HepG2 (cell line): Measurements from ENCODE around the gene ARAP3. TPM values are rescaled to one million over a fixed set of nuclear protein-coding genes. Genes with fewer than 3 reads are reported as not detected.

Experiments
- ATAD3A ChIP-seq: sonication (generic); formaldehyde crosslinking; IDR thresholded peaks from 2 replicates; pipeline ENCODE4 v1.4.0; 2020; ENCODE audit warnings: missing genetic modification reagents
- CC2D1A ChIP-seq: sonication (generic); formaldehyde crosslinking; IDR thresholded peaks from 2 replicates; pipeline ENCODE4 v1.8.1; 2023; ENCODE audit warnings: mild to moderate bottlenecking, missing genetic modification reagents
- HMGA1 ChIP-seq: sonication (generic); formaldehyde crosslinking; conservative IDR thresholded peaks from 2 replicates; pipeline ENCODE4 v1.4.0; 2020; ENCODE audit warnings: missing genetic modification reagents
- HNRNPLL ChIP-seq: fragments of 200-400 bp; formaldehyde crosslinking; IDR thresholded peaks from 2 replicates; pipeline ENCODE4 v1.6.1; 2017; ENCODE audit warnings: mild to moderate bottlenecking, low read depth, low read length; ENCODE audit not compliant: poor library complexity, severe bottlenecking
- MBNL3 ChIP-seq: fragments of 250-450 bp; sonication (Bioruptor Pico); conservative IDR thresholded peaks from 2 replicates; pipeline ENCODE4 v1.8.0; 2022; ENCODE audit warnings: mild to moderate bottlenecking, inconsistent platforms
- MXD1 ChIP-seq: sonication (generic); formaldehyde crosslinking; IDR thresholded peaks from 2 replicates; pipeline ENCODE4 v1.4.0; 2020; ENCODE audit warnings: mild to moderate bottlenecking, missing genetic modification reagents
- MXI1 ChIP-seq: IDR thresholded peaks from 3 replicates; pipeline ENCODE4 v1.6.1; 2012; ENCODE audit warnings: low read depth, low read length, inconsistent platforms, borderline replicate concordance
- MYC ChIP-seq: sonication (generic); formaldehyde crosslinking; IDR thresholded peaks from 2 replicates; pipeline ENCODE4 v1.9.0; 2021; ENCODE audit warnings: missing genetic modification reagents, borderline replicate concordance
- NCOA1 ChIP-seq: sonication (generic); formaldehyde crosslinking; IDR thresholded peaks from 2 replicates; pipeline ENCODE4 v1.9.0; 2021; ENCODE audit warnings: missing genetic modification reagents
- RAD21 ChIP-seq: fragments of 450-650 bp; formaldehyde crosslinking; IDR thresholded peaks from 2 replicates; pipeline ENCODE4 v1.5.0; 2020; ENCODE audit warnings: mild to moderate bottlenecking
- RXRB ChIP-seq: IDR thresholded peaks from 2 replicates; pipeline ENCODE4 v1.6.1; 2016; ENCODE audit warnings: borderline replicate concordance, missing genetic modification reagents, missing compliant biosample characterization
- SMAD1 ChIP-seq: sonication (generic); formaldehyde crosslinking; IDR thresholded peaks from 2 replicates; pipeline ENCODE4 v1.4.0; 2020; ENCODE audit warnings: missing genetic modification reagents, low read depth, mild to moderate bottlenecking, borderline replicate concordance
- SNAI1 ChIP-seq: sonication (generic); formaldehyde crosslinking; IDR thresholded peaks from 2 replicates; pipeline ENCODE4 v1.5.0; 2020; ENCODE audit warnings: mild to moderate bottlenecking, missing genetic modification reagents, borderline replicate concordance
- ZNF224 ChIP-seq: sonication (generic); formaldehyde crosslinking; IDR thresholded peaks from 2 replicates; pipeline ENCODE4 v1.5.0; 2020; ENCODE audit warnings: mild to moderate bottlenecking, missing genetic modification reagents
- ZNF703 ChIP-seq: sonication (generic); formaldehyde crosslinking; IDR thresholded peaks from 2 replicates; pipeline ENCODE4 v1.5.1; 2020; ENCODE audit warnings: missing genetic modification reagents, mild to moderate bottlenecking, moderate library complexity, borderline replicate concordance
- ZNF878 ChIP-seq: sonication (generic); formaldehyde crosslinking; IDR thresholded peaks from 2 replicates; pipeline ENCODE4 v1.8.1; 2023; ENCODE audit warnings: mild to moderate bottlenecking, missing genetic modification reagents, moderate library complexity
- polyA plus RNA-seq, 8 experiments: library from polyadenylated mRNA; depleted of rRNA in 3 of 8; stranded (reverse) in 7 of 8; unstranded in 1 of 8; fragments of >200 nt; fragmentation: Illumina TruSeq in 4 of 8; extraction: Trizol in 4 of 8; gene quantifications; 2 replicates each; pipeline versions ENCODE4 v1.2.1 to v1.2.3, GENCODE V29; 2011 to 2016; ENCODE audit warnings: low read depth in 4 of 8, missing spikeins in 1 of 8, mixed read lengths in 1 of 8; ENCODE audit not compliant: insufficient read depth in 1 of 8
- total RNA-seq, 5 experiments: library from RNA; depleted of rRNA; stranded (reverse); fragments of >200 nt; fragmentation: Illumina TruSeq; extraction: Trizol; gene quantifications; 2 replicates each; pipeline ENCODE4 v1.2.3, GENCODE V29; 2016; ENCODE audit warnings: low read depth in 1 of 5
- TF ChIP-seq, protein P1 (sequence below): sonication (generic); formaldehyde crosslinking; IDR thresholded peaks from 2 replicates; pipeline ENCODE4 v1.4.0; 2020; ENCODE audit warnings: mild to moderate bottlenecking, low read depth, missing genetic modification reagents
- TF ChIP-seq, protein P2 (sequence below): sonication (generic); formaldehyde crosslinking; IDR thresholded peaks from 2 replicates; pipeline ENCODE4 v1.9.0; 2021; ENCODE audit warnings: missing genetic modification reagents, borderline replicate concordance
- TF ChIP-seq, protein P3 (sequence below): sonication (generic); formaldehyde crosslinking; IDR thresholded peaks from 2 replicates; pipeline ENCODE4 v1.4.0; 2020; ENCODE audit warnings: low read depth, mild to moderate bottlenecking, missing genetic modification reagents
- TF ChIP-seq, protein P4 (sequence below): sonication (generic); formaldehyde crosslinking; conservative IDR thresholded peaks from 2 replicates; pipeline ENCODE4 v1.4.0; 2020; ENCODE audit warnings: missing genetic modification reagents
- TF ChIP-seq, protein P5 (sequence below): sonication (generic); formaldehyde crosslinking; IDR thresholded peaks from 2 replicates; pipeline ENCODE4 v1.4.0; 2020; ENCODE audit warnings: low read depth, mild to moderate bottlenecking, missing genetic modification reagents

ARAP3 gene
- total and polyA plus RNA-seq, 2 of the 13 experiments (the other 11 are each of a cell fraction or from before 2014, with no cell fraction given), result 0.25 TPM; not detected in 1

GRCh38 chr5:141637767-141638419, 44.1 kb downstream of the ARAP3 start (continued):
- TF ChIP-seq ZNF224 (CRISPR knock-in tag), result no peak
- TF ChIP-seq MXD1 (CRISPR knock-in tag), result no peak
- TF ChIP-seq, protein P1, sequence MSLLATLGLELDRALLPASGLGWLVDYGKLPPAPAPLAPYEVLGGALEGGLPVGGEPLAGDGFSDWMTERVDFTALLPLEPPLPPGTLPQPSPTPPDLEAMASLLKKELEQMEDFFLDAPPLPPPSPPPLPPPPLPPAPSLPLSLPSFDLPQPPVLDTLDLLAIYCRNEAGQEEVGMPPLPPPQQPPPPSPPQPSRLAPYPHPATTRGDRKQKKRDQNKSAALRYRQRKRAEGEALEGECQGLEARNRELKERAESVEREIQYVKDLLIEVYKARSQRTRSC (CRISPR knock-in tag), result no peak
- TF ChIP-seq SMAD1 (CRISPR knock-in tag), result 0 out of 2 replicates have a peak, but pooled peaks have one; percentile 25
- no peak for TF ChIP-seq HNRNPLL
- TF ChIP-seq, protein P2, sequence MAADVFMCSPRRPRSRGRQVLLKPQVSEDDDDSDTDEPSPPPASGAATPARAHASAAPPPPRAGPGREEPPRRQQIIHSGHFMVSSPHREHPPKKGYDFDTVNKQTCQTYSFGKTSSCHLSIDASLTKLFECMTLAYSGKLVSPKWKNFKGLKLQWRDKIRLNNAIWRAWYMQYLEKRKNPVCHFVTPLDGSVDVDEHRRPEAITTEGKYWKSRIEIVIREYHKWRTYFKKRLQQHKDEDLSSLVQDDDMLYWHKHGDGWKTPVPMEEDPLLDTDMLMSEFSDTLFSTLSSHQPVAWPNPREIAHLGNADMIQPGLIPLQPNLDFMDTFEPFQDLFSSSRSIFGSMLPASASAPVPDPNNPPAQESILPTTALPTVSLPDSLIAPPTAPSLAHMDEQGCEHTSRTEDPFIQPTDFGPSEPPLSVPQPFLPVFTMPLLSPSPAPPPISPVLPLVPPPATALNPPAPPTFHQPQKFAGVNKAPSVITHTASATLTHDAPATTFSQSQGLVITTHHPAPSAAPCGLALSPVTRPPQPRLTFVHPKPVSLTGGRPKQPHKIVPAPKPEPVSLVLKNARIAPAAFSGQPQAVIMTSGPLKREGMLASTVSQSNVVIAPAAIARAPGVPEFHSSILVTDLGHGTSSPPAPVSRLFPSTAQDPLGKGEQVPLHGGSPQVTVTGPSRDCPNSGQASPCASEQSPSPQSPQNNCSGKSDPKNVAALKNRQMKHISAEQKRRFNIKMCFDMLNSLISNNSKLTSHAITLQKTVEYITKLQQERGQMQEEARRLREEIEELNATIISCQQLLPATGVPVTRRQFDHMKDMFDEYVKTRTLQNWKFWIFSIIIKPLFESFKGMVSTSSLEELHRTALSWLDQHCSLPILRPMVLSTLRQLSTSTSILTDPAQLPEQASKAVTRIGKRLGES (CRISPR knock-in tag), result no peak
- no peak for TF ChIP-seq MBNL3 (CRISPR knock-in tag)
- TF ChIP-seq CC2D1A (CRISPR knock-in tag), result no peak
- TF ChIP-seq, protein P3, sequence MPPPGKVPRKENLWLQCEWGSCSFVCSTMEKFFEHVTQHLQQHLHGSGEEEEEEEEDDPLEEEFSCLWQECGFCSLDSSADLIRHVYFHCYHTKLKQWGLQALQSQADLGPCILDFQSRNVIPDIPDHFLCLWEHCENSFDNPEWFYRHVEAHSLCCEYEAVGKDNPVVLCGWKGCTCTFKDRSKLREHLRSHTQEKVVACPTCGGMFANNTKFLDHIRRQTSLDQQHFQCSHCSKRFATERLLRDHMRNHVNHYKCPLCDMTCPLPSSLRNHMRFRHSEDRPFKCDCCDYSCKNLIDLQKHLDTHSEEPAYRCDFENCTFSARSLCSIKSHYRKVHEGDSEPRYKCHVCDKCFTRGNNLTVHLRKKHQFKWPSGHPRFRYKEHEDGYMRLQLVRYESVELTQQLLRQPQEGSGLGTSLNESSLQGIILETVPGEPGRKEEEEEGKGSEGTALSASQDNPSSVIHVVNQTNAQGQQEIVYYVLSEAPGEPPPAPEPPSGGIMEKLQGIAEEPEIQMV (CRISPR knock-in tag), result no peak
- no peak for TF ChIP-seq ZNF878 (CRISPR knock-in tag)
- TF ChIP-seq, protein P4, sequence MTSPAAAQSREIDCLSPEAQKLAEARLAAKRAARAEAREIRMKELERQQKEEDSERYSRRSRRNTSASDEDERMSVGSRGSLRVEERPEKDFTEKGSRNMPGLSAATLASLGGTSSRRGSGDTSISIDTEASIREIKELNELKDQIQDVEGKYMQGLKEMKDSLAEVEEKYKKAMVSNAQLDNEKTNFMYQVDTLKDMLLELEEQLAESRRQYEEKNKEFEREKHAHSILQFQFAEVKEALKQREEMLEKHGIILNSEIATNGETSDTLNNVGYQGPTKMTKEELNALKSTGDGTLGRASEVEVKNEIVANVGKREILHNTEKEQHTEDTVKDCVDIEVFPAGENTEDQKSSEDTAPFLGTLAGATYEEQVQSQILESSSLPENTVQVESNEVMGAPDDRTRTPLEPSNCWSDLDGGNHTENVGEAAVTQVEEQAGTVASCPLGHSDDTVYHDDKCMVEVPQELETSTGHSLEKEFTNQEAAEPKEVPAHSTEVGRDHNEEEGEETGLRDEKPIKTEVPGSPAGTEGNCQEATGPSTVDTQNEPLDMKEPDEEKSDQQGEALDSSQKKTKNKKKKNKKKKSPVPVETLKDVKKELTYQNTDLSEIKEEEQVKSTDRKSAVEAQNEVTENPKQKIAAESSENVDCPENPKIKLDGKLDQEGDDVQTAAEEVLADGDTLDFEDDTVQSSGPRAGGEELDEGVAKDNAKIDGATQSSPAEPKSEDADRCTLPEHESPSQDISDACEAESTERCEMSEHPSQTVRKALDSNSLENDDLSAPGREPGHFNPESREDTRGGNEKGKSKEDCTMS, result no peak
- TF ChIP-seq ATAD3A (CRISPR knock-in tag), result no peak
- no peak for TF ChIP-seq HMGA1
- TF ChIP-seq MXI1, result no peak
- TF ChIP-seq RXRB (CRISPR knock-in tag), result no peak
- TF ChIP-seq, protein P5, sequence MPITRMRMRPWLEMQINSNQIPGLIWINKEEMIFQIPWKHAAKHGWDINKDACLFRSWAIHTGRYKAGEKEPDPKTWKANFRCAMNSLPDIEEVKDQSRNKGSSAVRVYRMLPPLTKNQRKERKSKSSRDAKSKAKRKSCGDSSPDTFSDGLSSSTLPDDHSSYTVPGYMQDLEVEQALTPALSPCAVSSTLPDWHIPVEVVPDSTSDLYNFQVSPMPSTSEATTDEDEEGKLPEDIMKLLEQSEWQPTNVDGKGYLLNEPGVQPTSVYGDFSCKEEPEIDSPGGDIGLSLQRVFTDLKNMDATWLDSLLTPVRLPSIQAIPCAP (CRISPR knock-in tag), result no peak
- TF ChIP-seq MYC, result no peak; the same call in 1 of the 2 replicates
- peak; percentile 37; the same call in 1 of the 2 replicates for TF ChIP-seq RAD21 (CRISPR knock-in tag)
- TF ChIP-seq ZNF703 (CRISPR knock-in tag), result no peak
- TF ChIP-seq SNAI1 (CRISPR knock-in tag), result no peak
- no peak for TF ChIP-seq NCOA1
